PFSK-1 (cell line): ENCODE data around the gene EXOC7.

Experiments used
- FOXP2 ChIP-seq: optimal IDR thresholded peaks from 2 replicates; pipeline ENCODE3; 2011; ENCODE audit warnings: borderline replicate concordance, control low read depth, inconsistent platforms; ENCODE audit not compliant: insufficient read depth; ENCODE audit errors: extremely low read length, extremely low read depth
- POLR2AphosphoS5 ChIP-seq: IDR thresholded peaks from 2 replicates; pipeline ENCODE4 v1.6.1; 2012; ENCODE audit warnings: low read depth, mild to moderate bottlenecking, control low read depth, low read length, moderate library complexity
- TAF1 ChIP-seq: IDR thresholded peaks from 2 replicates; pipeline ENCODE4 v1.6.1; 2012; ENCODE audit warnings: low read length, control low read depth, borderline replicate concordance; ENCODE audit not compliant: insufficient read depth
- TF ChIP-seq, protein P1 (sequence below), 2 experiments: IDR thresholded peaks; 2 replicates each; pipeline versions ENCODE4 v1.6.1 to v1.8.0; 2011 to 2012; ENCODE audit warnings: low read depth in 2 of 2, low read length in 2 of 2, control low read depth in 1 of 2, inconsistent platforms in 1 of 2, mild to moderate bottlenecking in 1 of 2, moderate library complexity in 1 of 2; ENCODE audit not compliant: insufficient read depth in 1 of 2

DNA sequence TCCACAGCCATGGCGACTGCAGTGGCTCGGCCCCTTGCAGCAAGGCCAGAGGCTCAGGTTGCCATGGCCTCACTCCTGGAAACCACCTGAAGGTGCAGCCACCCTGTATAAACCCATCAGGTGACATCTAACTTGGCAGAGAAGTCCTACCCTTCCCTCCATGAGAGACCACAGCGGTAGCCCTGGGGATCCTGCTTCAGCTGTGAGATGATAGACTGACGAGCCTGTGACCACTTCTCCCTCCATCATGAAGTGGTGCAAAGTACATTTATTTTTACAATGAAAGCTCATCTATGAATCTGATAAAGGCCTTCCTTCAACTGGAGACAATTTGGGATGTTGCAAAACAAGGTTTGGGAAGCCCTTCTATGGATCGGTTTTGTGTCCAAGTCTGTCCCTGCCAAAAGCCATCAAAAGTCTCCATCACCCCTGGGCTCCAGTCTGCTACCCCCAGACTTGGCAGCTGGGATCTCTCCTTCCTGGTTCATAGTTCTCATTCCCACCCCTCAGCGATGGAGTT, 22.8 kb downstream of the EXOC7 start:
- TF ChIP-seq, protein P1, sequence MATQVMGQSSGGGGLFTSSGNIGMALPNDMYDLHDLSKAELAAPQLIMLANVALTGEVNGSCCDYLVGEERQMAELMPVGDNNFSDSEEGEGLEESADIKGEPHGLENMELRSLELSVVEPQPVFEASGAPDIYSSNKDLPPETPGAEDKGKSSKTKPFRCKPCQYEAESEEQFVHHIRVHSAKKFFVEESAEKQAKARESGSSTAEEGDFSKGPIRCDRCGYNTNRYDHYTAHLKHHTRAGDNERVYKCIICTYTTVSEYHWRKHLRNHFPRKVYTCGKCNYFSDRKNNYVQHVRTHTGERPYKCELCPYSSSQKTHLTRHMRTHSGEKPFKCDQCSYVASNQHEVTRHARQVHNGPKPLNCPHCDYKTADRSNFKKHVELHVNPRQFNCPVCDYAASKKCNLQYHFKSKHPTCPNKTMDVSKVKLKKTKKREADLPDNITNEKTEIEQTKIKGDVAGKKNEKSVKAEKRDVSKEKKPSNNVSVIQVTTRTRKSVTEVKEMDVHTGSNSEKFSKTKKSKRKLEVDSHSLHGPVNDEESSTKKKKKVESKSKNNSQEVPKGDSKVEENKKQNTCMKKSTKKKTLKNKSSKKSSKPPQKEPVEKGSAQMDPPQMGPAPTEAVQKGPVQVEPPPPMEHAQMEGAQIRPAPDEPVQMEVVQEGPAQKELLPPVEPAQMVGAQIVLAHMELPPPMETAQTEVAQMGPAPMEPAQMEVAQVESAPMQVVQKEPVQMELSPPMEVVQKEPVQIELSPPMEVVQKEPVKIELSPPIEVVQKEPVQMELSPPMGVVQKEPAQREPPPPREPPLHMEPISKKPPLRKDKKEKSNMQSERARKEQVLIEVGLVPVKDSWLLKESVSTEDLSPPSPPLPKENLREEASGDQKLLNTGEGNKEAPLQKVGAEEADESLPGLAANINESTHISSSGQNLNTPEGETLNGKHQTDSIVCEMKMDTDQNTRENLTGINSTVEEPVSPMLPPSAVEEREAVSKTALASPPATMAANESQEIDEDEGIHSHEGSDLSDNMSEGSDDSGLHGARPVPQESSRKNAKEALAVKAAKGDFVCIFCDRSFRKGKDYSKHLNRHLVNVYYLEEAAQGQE (IDR thresholded peaks at IDR 0.05; ENCODE audit: insufficient read depth in 1 of 2, low read depth in 2 of 2, low read length in 2 of 2) = no peak
- TF ChIP-seq POLR2AphosphoS5 (no peak), FOXP2 (no peak), TAF1 (no peak)
